OCI-LY3 (cell line): ENCODE measurements around the gene SLC41A3.

Experiments used
- H2AFZ ChIP-seq: fragments of 200-600, 300-600 bp; shearing (Covaris generic); 2 replicates; pipeline ENCODE4 v1.6.0; 2014; ENCODE audit warnings: antibody characterized with exemption, low read depth, low read length
- H3K27ac ChIP-seq: fragments of 200-600, 300-600 bp; sonication (generic); 2 replicates; pipeline ENCODE4 v1.5.1; 2014; ENCODE audit warnings: mild to moderate bottlenecking, low read length, moderate library complexity, mixed read lengths
- H3K27me3 ChIP-seq: fragments of 200-600, 300-600 bp; sonication (generic); 2 replicates; pipeline ENCODE4 v1.6.1; 2014; ENCODE audit warnings: low read depth, low read length, mixed read lengths
- H3K36me3 ChIP-seq: fragments of 200-600, 300-600 bp; sonication (generic); replicated peaks from 2 replicates; pipeline ENCODE3; 2014; ENCODE audit warnings: low read depth, low read length, mixed read lengths
- H3K4me1 ChIP-seq: fragments of 300-600, 200-600 bp; sonication (generic); 2 replicates; pipeline ENCODE4 v1.6.1; 2014; ENCODE audit warnings: low read length, mixed read lengths
- H3K4me2 ChIP-seq: fragments of 200-600, 300-600 bp; sonication (generic); 2 replicates; pipeline ENCODE4 v1.6.1; 2014; ENCODE audit warnings: low read length, mixed read lengths
- H3K4me3 ChIP-seq: fragments of 300-600, 200-600 bp; sonication (generic); 2 replicates; pipeline ENCODE4 v1.5.1; 2014; ENCODE audit warnings: antibody characterized with exemption, mild to moderate bottlenecking, low read length, moderate library complexity
- H3K79me2 ChIP-seq: fragments of 300-600, 200-600 bp; shearing (Covaris generic); 2 replicates; pipeline ENCODE4 v1.6.1; 2014; ENCODE audit warnings: mild to moderate bottlenecking, low read length, mixed read lengths
- H3K9ac ChIP-seq: fragments of 300-600, 200-600 bp; shearing (Covaris generic); 2 replicates; pipeline ENCODE4 v1.6.0; 2014; ENCODE audit warnings: mild to moderate bottlenecking, low read length, moderate library complexity
- H3K9me3 ChIP-seq: fragments of 200-600, 300-600 bp; shearing (Covaris generic); 2 replicates; pipeline ENCODE4 v1.6.1; 2014; ENCODE audit warnings: low read length, mixed read lengths; ENCODE audit not compliant: insufficient read depth
- H4K20me1 ChIP-seq: fragments of 200-600, 300-600 bp; sonication (generic); 2 replicates; pipeline ENCODE4 v1.6.1; 2016; ENCODE audit warnings: low read length, mixed read lengths; ENCODE audit not compliant: insufficient read depth
- CTCF ChIP-seq: fragments of 200-600, 300-600 bp; sonication (generic); IDR thresholded peaks from 2 replicates; pipeline ENCODE4 v1.5.1; 2014; ENCODE audit warnings: antibody characterized with exemption, low read length, low read depth
- EZH2phosphoT487 ChIP-seq: fragments of 200-600 bp; shearing (Covaris generic); IDR thresholded peaks from 2 replicates; pipeline ENCODE4 v1.6.1; 2018; ENCODE audit warnings: antibody characterized with exemption, mixed run types, low read depth

The SLC41A3 gene

GRCh38 chr3:126087552-126088175 is 3.7 kb upstream of the SLC41A3 start:
- TF ChIP-seq EZH2phosphoT487: no peak
- no peak for TF ChIP-seq CTCF

GRCh38 chr3:126085841-126086240 is 1.9 kb upstream of the SLC41A3 start:
- Histone ChIP-seq H3K27me3 (no peaks in the 10 kb centered on the region), H3K4me3 (no peak overlapping the region), H2AFZ (no peak overlapping the region), H3K4me2 (no peak overlapping the region), H3K4me1 (no peaks in the 10 kb centered on the region), H3K36me3 (no peaks in the 10 kb centered on the region), H3K9me3 (0 out of 2 replicates have a peak, but pooled peaks cover 3% of the 10 kb centered on the region), H4K20me1 (no peaks in the 10 kb centered on the region), H3K9ac (no peak overlapping the region), H3K27ac (no peak overlapping the region), H3K79me2 (no peaks in the 10 kb centered on the region)
- no peak for TF ChIP-seq EZH2phosphoT487
- no peak for TF ChIP-seq CTCF

More at GRCh38 chr3:126087552-126088175, 3.7 kb upstream of the SLC41A3 start:
- no peaks in the 10 kb centered on the region for H4K20me1 ChIP-seq
- H2AFZ ChIP-seq: no peak overlapping the region
- H3K4me3 ChIP-seq: no peak overlapping the region
- no peaks in the 10 kb centered on the region for H3K36me3 ChIP-seq
- H3K79me2 ChIP-seq: no peaks in the 10 kb centered on the region
- no peaks in the 10 kb centered on the region for H3K27me3 ChIP-seq
- no peak overlapping the region for H3K4me2 ChIP-seq
- H3K4me1 ChIP-seq: no peaks in the 10 kb centered on the region
- 0 out of 2 replicates have a peak, but pooled peaks cover 3% of the 10 kb centered on the region for H3K9me3 ChIP-seq
- no peak overlapping the region for H3K27ac ChIP-seq
- H3K9ac ChIP-seq: no peak overlapping the region

GRCh38 chr3:126085276-126085675 is 1.4 kb upstream of the SLC41A3 start:
- Histone ChIP-seq H3K9me3 (0 out of 2 replicates have a peak, but pooled peaks cover 3% of the 10 kb centered on the region), H3K27me3 (no peaks in the 10 kb centered on the region), H3K4me3 (no peak overlapping the region), H4K20me1 (no peaks in the 10 kb centered on the region), H3K27ac (no peak overlapping the region), H3K36me3 (no peaks in the 10 kb centered on the region), H2AFZ (no peak overlapping the region), H3K4me2 (no peak overlapping the region), H3K4me1 (no peaks in the 10 kb centered on the region), H3K79me2 (no peaks in the 10 kb centered on the region), H3K9ac (no peak overlapping the region)
- TF ChIP-seq CTCF (no peak), EZH2phosphoT487 (no peak)

- H3K9me3 ChIP-seq: 0 out of 2 replicates have a peak, but pooled peaks cover 3% of the 10 kb centered on the region
- H4K20me1 ChIP-seq: no peaks in the 10 kb centered on the region
- peak overlapping the region; percentile 87 for H3K4me2 ChIP-seq
- H2AFZ ChIP-seq: no peak overlapping the region
- peak overlapping the region; percentile 76 for H3K9ac ChIP-seq
- TF ChIP-seq CTCF (no peak), EZH2phosphoT487 (no peak)
- no peaks in the 10 kb centered on the region for H3K36me3 ChIP-seq
- no peaks in the 10 kb centered on the region for H3K4me1 ChIP-seq
- peak overlapping the region; percentile 89 for H3K4me3 ChIP-seq
- no peak overlapping the region for H3K27ac ChIP-seq
- no peaks in the 10 kb centered on the region for H3K27me3 ChIP-seq
- no peaks in the 10 kb centered on the region for H3K79me2 ChIP-seq
These were observed 850 bp upstream of the SLC41A3 start for GRCh38 chr3:126084768-126085180.
